A549 (cell line): ENCODE data around the gene CERK. TPM values are rescaled to one million over a fixed set of nuclear protein-coding genes. Genes with fewer than 3 reads are reported as not detected.
"Not testable (repeated sequence)": the region's sequence is repeated elsewhere in the genome, so short reads cannot be mapped to it uniquely, and the experiment has no call there.

Experiments
- ATAC-seq, 2 experiments: fragments of 200-7000 bp in 1 of 2; fragments of >200 bp in 1 of 2; cut with Nextera tagmentation in 1 of 2; cut with Tn5 transposase in 1 of 2; 3 replicates each; pipeline versions ENCODE4 v1.8.0 to v1.9.1; 2018 to 2020; ENCODE audit warnings: mild to moderate bottlenecking in 1 of 2, moderate library complexity in 1 of 2
- CTCF ChIA-PET: fragments of 300-600 bp; sonication (Branson Sonifier 250); formaldehyde crosslinking; extraction: SDS; loops from one replicate; lab custom pipeline; 2021; ENCODE audit warnings: antibody characterized with exemption, inconsistent platforms; lab: Yijun Ruan, JAX
- POLR2A ChIA-PET: fragments of 350-600 bp; formaldehyde crosslinking; extraction: SDS; loops from one replicate; lab custom pipeline; 2021; ENCODE audit warnings: antibody characterized with exemption, inconsistent platforms; lab: Yijun Ruan, JAX
- DNase-seq, 2 experiments: peaks; one replicate each; pipeline versions ENCODE4 v3.0.0 to v3.0.0-alpha.2; 2011 to 2016; ENCODE audit warnings: low read depth in 1 of 2, low spot score in 1 of 2
- FAIRE-seq: peaks from 2 replicates; lab custom pipeline; 2011; peaks lifted over from hg19 to GRCh38; lab: Jason Lieb, UNC
- H3K27ac ChIP-seq, 2 experiments: fragments of >200 bp; sonication (Bioruptor Twin); formaldehyde crosslinking; 3 replicates each; pipeline ENCODE4 v1.5.1; 2016 to 2017
- H3K4me1 ChIP-seq: fragments of >200 bp; sonication (Bioruptor Twin); formaldehyde crosslinking; 3 replicates; pipeline ENCODE4 v1.6.1; 2016
- H3K4me2 ChIP-seq: fragments of >200 bp; sonication (Bioruptor Twin); formaldehyde crosslinking; 3 replicates; pipeline ENCODE4 v1.6.1; 2016
- H3K4me3 ChIP-seq: fragments of >200 bp; sonication (Bioruptor Twin); formaldehyde crosslinking; 3 replicates; pipeline ENCODE4 v1.5.1; 2016
- H3K9me3 ChIP-seq: fragments of >200 bp; sonication (Bioruptor Twin); formaldehyde crosslinking; 3 replicates; pipeline ENCODE4 v1.6.1; 2016
- CTCF ChIP-seq: fragments of >200 bp; sonication (Bioruptor Twin); formaldehyde crosslinking; IDR thresholded peaks from 3 replicates; pipeline ENCODE4 v1.5.1; 2016
- E2F6 ChIP-seq: IDR thresholded peaks from 2 replicates; pipeline ENCODE4 v1.6.1; 2012; ENCODE audit warnings: low read depth, borderline replicate concordance
- EHMT2 ChIP-seq: fragments of 200-600 bp; sonication (generic); IDR thresholded peaks from 2 replicates; pipeline ENCODE4 v1.6.1; 2016; ENCODE audit warnings: antibody characterized with exemption, low read depth, mild to moderate bottlenecking, moderate library complexity
- EP300 ChIP-seq, 2 experiments: fragments of >200 bp; sonication (Bioruptor Twin); formaldehyde crosslinking; IDR thresholded peaks; 2 replicates in 1 of 2; 3 replicates in 1 of 2; pipeline ENCODE4 v1.6.1; 2016 to 2017
- FOXS1 ChIP-seq: fragments of 250-450 bp; sonication (Bioruptor Pico); IDR thresholded peaks from 2 replicates; pipeline ENCODE4 v1.5.0; 2020; ENCODE audit warnings: mild to moderate bottlenecking, moderate library complexity
- HDAC2 ChIP-seq: fragments of 200-600 bp; sonication (generic); IDR thresholded peaks from 2 replicates; pipeline ENCODE4 v1.6.1; 2016
- JUN ChIP-seq, 2 experiments: fragments of >200 bp; sonication (Bioruptor Twin); formaldehyde crosslinking; IDR thresholded peaks; 2 replicates in 1 of 2; 3 replicates in 1 of 2; pipeline ENCODE4 v1.6.1; 2016 to 2017
- PBX3 ChIP-seq: IDR thresholded peaks from 2 replicates; pipeline ENCODE4 v1.6.1; 2012
- PHF8 ChIP-seq: fragments of 200-600 bp; sonication (generic); IDR thresholded peaks from 2 replicates; pipeline ENCODE4 v1.6.1; 2016; ENCODE audit warnings: low read depth, mild to moderate bottlenecking, antibody characterized with exemption, moderate library complexity, borderline replicate concordance
- POLR2A ChIP-seq: IDR thresholded peaks from 2 replicates; pipeline ENCODE4 v1.6.1; 2012; ENCODE audit warnings: mild to moderate bottlenecking, low read length
- REST ChIP-seq: fragments of 200-600 bp; sonication (generic); IDR thresholded peaks from 2 replicates; pipeline ENCODE4 v1.6.1; 2016; ENCODE audit warnings: antibody characterized with exemption, mild to moderate bottlenecking, moderate library complexity
- RNF2 ChIP-seq: fragments of 200-600 bp; sonication (generic); IDR thresholded peaks from 2 replicates; pipeline ENCODE4 v1.6.1; 2016; ENCODE audit warnings: low read depth, mild to moderate bottlenecking, antibody characterized with exemption, moderate library complexity, borderline replicate concordance
- WGBS: methylation state at CpG from one replicate; pipeline ENCODE4 v1.1.6; 2017; ENCODE audit errors: missing lambda C conversion rate; 5-methylcytosine and 5-hydroxymethylcytosine counted together
- polyA minus RNA-seq: library from RNA; depleted of rRNA, polyadenylated mRNA; stranded (reverse); fragments of >200 nt; gene quantifications from 2 replicates; pipeline ENCODE4 v1.2.3, GENCODE V29; 2011; rRNA and poly(A)+ RNA removed
- polyA plus RNA-seq, 4 experiments: library from polyadenylated mRNA; depleted of rRNA in 3 of 4; stranded (reverse); fragments of >200 nt; fragmentation: RNase III in 1 of 4; extraction: RNeasy Plus Mini Kit Qiagen cat#74134 plus additional on column Dnase treatment in 1 of 4; gene quantifications; 2 replicates in 3 of 4; 3 replicates in 1 of 4; pipeline ENCODE4 v1.2.3, GENCODE V29; 2011 to 2017

CERK gene
- 13.1 and 17.7 TPM in 2 replicates for polyA plus RNA-seq (2011; rRNA removed)
- 9.7 and 12.6 TPM in 2 replicates for polyA plus RNA-seq (2012; cell fraction: cytosol; rRNA removed)
- polyA plus RNA-seq (2012; cell fraction: nucleus; rRNA removed) = 9.7 and 13.4 TPM in 2 replicates
- polyA plus RNA-seq (2017; fragmentation: RNase III; extraction: RNeasy Plus Mini Kit Qiagen cat#74134 plus additional on column Dnase treatment) = 13.8 to 15.6 TPM (median 15.6 TPM) in 3 replicates
- 16.0 and 23.4 TPM in 2 replicates for polyA minus RNA-seq

- Histone ChIP-seq H3K4me2 (peak within 1 kb of the TSS; percentile 81), H3K27ac (peak within 1 kb of the TSS; percentile 94 to 99), H3K4me3 (peak within 1 kb of the TSS; percentile 96), H3K4me1 (peaks cover 32% of the 10 kb centered on the region), H3K9me3 (no peaks in the 10 kb centered on the region)
- ATAC-seq (peak; percentile 62 to 68), FAIRE-seq (no peak), DNase-seq (peak; percentile 31 to 41)
- WGBS = no CpG with 5 or more reads among the region's 99 CpGs
- POLR2A ChIA-PET = interaction anchor here (2.3 kb wide), 1 partner anchor 24 kb away, joined by 28 read pairs; the partner anchor contains the start of gene TBC1D22A
- CTCF ChIA-PET = interaction anchor here (0.9 to 2.7 kb wide), 10 partner anchors 12 to 65 kb away, joined by 3 to 29 read pairs (median 8); no protein-coding TSS in a partner anchor
- TF ChIP-seq E2F6 (no peak), REST (no peak), FOXS1 (CRISPR knock-in tag) (no peak), POLR2A (peak; percentile 25; the same call in 1 of the 2 replicates), PBX3 (no peak), HDAC2 (no peak), EHMT2 (no peak), JUN (IDR thresholded peaks at IDR 0.05) (peak in 1 of 2 experiments; percentile 52; a peak in 2 of 5 replicates), CTCF (no peak), PHF8 (peak; percentile 26; the same call in 1 of the 2 replicates)
These were observed at the start of gene CERK for GRCh38 chr22:46737976-46738646. Gene CERK (minus strand): TSS chr22:46738252. CDS start chr22:46738148, 104 bp downstream.

GRCh38 chr22:46783721-46784120, 45.7 kb upstream of the CERK start:
- ChIA-PET CTCF (interaction anchor here (1.3 to 2.6 kb wide), 2 partner anchors 14 to 19 kb away, joined by 3 to 12 read pairs; no protein-coding TSS in a partner anchor), POLR2A (no interaction called here)
- no peak overlapping the region for H3K4me3 ChIP-seq
- DNase-seq (no peak), ATAC-seq (no peak), FAIRE-seq (no peak)
- H3K9me3 ChIP-seq = no peaks in the 10 kb centered on the region
- TF ChIP-seq EP300 (IDR thresholded peaks at IDR 0.05) (no peak), RNF2 (no peak), PHF8 (no peak), EHMT2 (no peak)
- no peak overlapping the region for H3K27ac ChIP-seq
- no peaks in the 10 kb centered on the region for H3K4me1 ChIP-seq
- 87% methylated on average over 3 of the region's 3 CpGs for WGBS
- no peak overlapping the region for H3K4me2 ChIP-seq

- FAIRE-seq, H3K27ac ChIP-seq, POLR2A ChIA-PET, H3K4me1 ChIP-seq, H3K4me3 ChIP-seq, H3K4me2 ChIP-seq, ATAC-seq, DNase-seq, H3K9me3 ChIP-seq: not testable (repeated sequence)
- CTCF ChIA-PET = interaction anchor here (0.9 to 2.1 kb wide), 3 partner anchors 17 to 21 kb away, joined by 3 to 4 read pairs (median 4); no protein-coding TSS in a partner anchor
- WGBS = 88% methylated on average over 10 of the region's 10 CpGs
These were observed 44.1 kb upstream of the CERK start for GRCh38 chr22:46782200-46782599.
